ENCODE data around the gene PAM16.

PAM16 gene

GRCh38 chr16:4383591-4384444, 32.7 kb upstream of the PAM16 start:
- DNase-seq, result no peak

GRCh38 chr16:4382795-4383357, 31.8 kb upstream of the PAM16 start:
- DNase-seq, result no peak

- no peak for DNase-seq
These were observed 31.0 kb upstream of the PAM16 start for GRCh38 chr16:4381935-4382794.

- no peak for DNase-seq
These were observed 30.2 kb upstream of the PAM16 start for GRCh38 chr16:4381072-4381934.

GRCh38 chr16:4380119-4381063, 29.3 kb upstream of the PAM16 start:
- no peak for DNase-seq

- no peak for DNase-seq
These were observed 28.0 kb upstream of the PAM16 start for GRCh38 chr16:4378999-4379690.

GRCh38 chr16:4378161-4378666, 27.1 kb upstream of the PAM16 start:
- DNase-seq, result no peak

- DNase-seq, result no peak
These were observed 26.5 kb upstream of the PAM16 start for GRCh38 chr16:4377573-4378154.

- DNase-seq, result no peak
These were observed 25.9 kb upstream of the PAM16 start for GRCh38 chr16:4376893-4377572.

GRCh38 chr16:4376126-4376892, 25.2 kb upstream of the PAM16 start:
- DNase-seq, result no peak

- DNase-seq, result no peak
These were observed 24.6 kb upstream of the PAM16 start for GRCh38 chr16:4375717-4376116.

- DNase-seq, result no peak
These were observed 23.0 kb upstream of the PAM16 start for GRCh38 chr16:4373909-4374742.

GRCh38 chr16:4373356-4373908, 22.3 kb upstream of the PAM16 start:
- DNase-seq, result no peak

GRCh38 chr16:4372578-4373355, 21.6 kb upstream of the PAM16 start:
- no peak for DNase-seq

GRCh38 chr16:4372001-4372577, 21.0 kb upstream of the PAM16 start:
- DNase-seq, result peak; percentile 10 to 24

GRCh38 chr16:4371357-4372000, 20.4 kb upstream of the PAM16 start, which contains the start of gene VASN:
VASN (plus strand) TSS chr16:4371848; CDS start chr16:4380878, 9,030 bp downstream.
- DNase-seq, result peak; percentile 65 to 71
